HG02870 (cell line): ENCODE data around the gene PLXNA2.

Experiments
- ATAC-seq: cut with Tn5 transposase; IDR thresholded peaks from one replicate; pipeline ENCODE4 v1.9.1; 2021; ENCODE audit warnings: mild to moderate bottlenecking, moderate library complexity; ENCODE audit not compliant: unreplicated experiment

PLXNA2 gene

GRCh38 chr1:208207388-208208131 lies 36.6 kb downstream of the PLXNA2 start:
- no peak for ATAC-seq

GRCh38 chr1:208206092-208206698 lies 38.0 kb downstream of the PLXNA2 start:
- no peak for ATAC-seq

- ATAC-seq: no peak
Observed at GRCh38 chr1:208205216-208206013, 38.8 kb downstream of the PLXNA2 start.

- ATAC-seq: no peak
Observed at GRCh38 chr1:208204779-208205178, 39.4 kb downstream of the PLXNA2 start.

- no peak for ATAC-seq
Observed at GRCh38 chr1:208203848-208204609, 40.2 kb downstream of the PLXNA2 start.

GRCh38 chr1:208203127-208203847 lies 40.9 kb downstream of the PLXNA2 start:
- ATAC-seq: no peak

GRCh38 chr1:208202333-208202995 lies 41.7 kb downstream of the PLXNA2 start:
- no peak for ATAC-seq

- no peak for ATAC-seq
Observed at GRCh38 chr1:208201229-208201628, 43.0 kb downstream of the PLXNA2 start.

GRCh38 chr1:208200116-208200515 lies 44.1 kb downstream of the PLXNA2 start:
- no peak for ATAC-seq

- no peak for ATAC-seq
Observed at GRCh38 chr1:208198236-208198635, 45.9 kb downstream of the PLXNA2 start.

GRCh38 chr1:208194944-208195343 lies 49.2 kb downstream of the PLXNA2 start:
- no peak for ATAC-seq

- ATAC-seq: no peak
Observed at GRCh38 chr1:208192995-208193394, 51.2 kb downstream of the PLXNA2 start.

- no peak for ATAC-seq
Observed at GRCh38 chr1:208190784-208191183, 53.4 kb downstream of the PLXNA2 start.

GRCh38 chr1:208189716-208190115 lies 54.5 kb downstream of the PLXNA2 start:
- no peak for ATAC-seq

- ATAC-seq: peak; percentile 51
Observed at GRCh38 chr1:208189183-208189582, 55.0 kb downstream of the PLXNA2 start.

- ATAC-seq: no peak
Observed at GRCh38 chr1:208188607-208189006, 55.6 kb downstream of the PLXNA2 start.

- ATAC-seq: peak; percentile 73
Observed at GRCh38 chr1:208187499-208188041, 56.6 kb downstream of the PLXNA2 start.

- ATAC-seq: no peak
Observed at GRCh38 chr1:208185801-208186231, 58.4 kb downstream of the PLXNA2 start.

- no peak for ATAC-seq
Observed at GRCh38 chr1:208184966-208185654, 59.1 kb downstream of the PLXNA2 start.
